SH-SY5Y (cell line): ENCODE measurements around the gene ACP1.

ENCODE experiments used
- GATA2 ChIP-seq: IDR thresholded peaks from 2 replicates; pipeline ENCODE4 v1.6.1; 2011; ENCODE audit warnings: mild to moderate bottlenecking, low read depth, low read length
- GATA3 ChIP-seq: IDR thresholded peaks from 2 replicates; pipeline ENCODE4 v1.6.1; 2011; ENCODE audit warnings: low read depth, mild to moderate bottlenecking, low read length, moderate library complexity

GRCh38 chr2:271917-272316 is 7.2 kb downstream of the ACP1 start:
- TF ChIP-seq GATA2: no peak
- no peak for TF ChIP-seq GATA3
